SK-N-SH (cell line): ENCODE measurements around the gene GCN1.

Experiments
- CTCF ChIP-seq: fragments of 200-600 bp; sonication (generic); IDR thresholded peaks from 2 replicates; pipeline ENCODE4 v1.6.1; 2017; ENCODE audit warnings: antibody characterized with exemption, mild to moderate bottlenecking, moderate library complexity
- EP300 ChIP-seq, 2 experiments: IDR thresholded peaks; 2 replicates each; pipeline versions ENCODE4 v1.4.0 to v1.6.1; 2012; ENCODE audit warnings: borderline replicate concordance in 1 of 2, low read depth in 1 of 2, low read length in 1 of 2
- JUND ChIP-seq: IDR thresholded peaks from 2 replicates; pipeline ENCODE4 v1.4.0; 2012
- MAX ChIP-seq: IDR thresholded peaks from 2 replicates; pipeline ENCODE4 v1.4.0; 2012; ENCODE audit warnings: low read depth
- MXI1 ChIP-seq: IDR thresholded peaks from 2 replicates; pipeline ENCODE4 v1.6.1; 2012; ENCODE audit warnings: mild to moderate bottlenecking, low read depth, low read length, improper control_type of control experiment
- NRF1 ChIP-seq: IDR thresholded peaks from 2 replicates; pipeline ENCODE4 v1.6.1; 2012; ENCODE audit warnings: low read depth, mild to moderate bottlenecking, low read length
- POLR2AphosphoS5 ChIP-seq: IDR thresholded peaks from 2 replicates; pipeline ENCODE4 v1.6.1; 2012; ENCODE audit warnings: low read depth, low read length
- RFX5 ChIP-seq: IDR thresholded peaks from 2 replicates; pipeline ENCODE4 v1.6.1; 2012; ENCODE audit warnings: mild to moderate bottlenecking, improper control_type of control experiment, low read length
- RXRA ChIP-seq: IDR thresholded peaks from 2 replicates; pipeline ENCODE4 v1.4.0; 2012; ENCODE audit warnings: low read depth, mild to moderate bottlenecking, borderline replicate concordance
- SIN3A ChIP-seq: IDR thresholded peaks from 2 replicates; pipeline ENCODE4 v1.6.1; 2012; ENCODE audit warnings: low read depth, mild to moderate bottlenecking, low read length, moderate library complexity, borderline replicate concordance
- ZBTB33 ChIP-seq: IDR thresholded peaks from 2 replicates; pipeline ENCODE4 v1.4.0; 2012; ENCODE audit warnings: low read depth, borderline replicate concordance

- TF ChIP-seq MXI1 (no peak), CTCF (no peak), MAX (no peak), SIN3A (no peak), EP300 (IDR thresholded peaks at IDR 0.05; ENCODE audit: borderline replicate concordance in 1 of 2, low read depth in 1 of 2, low read length in 1 of 2) (no peak), RXRA (no peak), JUND (no peak), NRF1 (no peak), POLR2AphosphoS5 (no peak), RFX5 (no peak), ZBTB33 (no peak)
These were observed 98.8 kb downstream of the GCN1 start for GRCh38 chr12:120095736-120096135.
